ENCODE results near the gene SNRNP70.

GRCh38 chr19:49059053-49059452 is 26.2 kb upstream of the SNRNP70 start:
- no peak for TF ChIP-seq POLR2A (IDR thresholded peaks at IDR 0.05)
- TF ChIP-seq CTCF (IDR thresholded peaks at IDR 0.05 in 4 of 5, conservative IDR thresholded peaks at IDR 0.05 in 1 of 5): no peak

All from gastrocnemius medialis (tissue), 4 donors.